LNCaP clone FGC (cell line): ENCODE measurements around the gene SEC24C.
"Not testable (repeated sequence)": the region's sequence is repeated elsewhere in the genome, so short reads cannot be mapped to it uniquely, and the experiment has no call there.

Experiments used
- DNase-seq: peaks from one replicate; pipeline ENCODE4 v3.0.0-alpha.2; 2011; ENCODE audit warnings: low read depth
- H3K4me3 ChIP-seq: 2 replicates; pipeline ENCODE4 v1.5.1; 2011; ENCODE audit warnings: mild to moderate bottlenecking, low read depth, low read length, control low read depth
- TF ChIP-seq, protein P1 (sequence below): IDR thresholded peaks from 2 replicates; pipeline ENCODE4 v1.5.1; 2012; ENCODE audit warnings: mild to moderate bottlenecking; ENCODE audit not compliant: control insufficient read depth, insufficient read depth; ENCODE audit errors: extremely low read depth

SEC24C gene

DNA sequence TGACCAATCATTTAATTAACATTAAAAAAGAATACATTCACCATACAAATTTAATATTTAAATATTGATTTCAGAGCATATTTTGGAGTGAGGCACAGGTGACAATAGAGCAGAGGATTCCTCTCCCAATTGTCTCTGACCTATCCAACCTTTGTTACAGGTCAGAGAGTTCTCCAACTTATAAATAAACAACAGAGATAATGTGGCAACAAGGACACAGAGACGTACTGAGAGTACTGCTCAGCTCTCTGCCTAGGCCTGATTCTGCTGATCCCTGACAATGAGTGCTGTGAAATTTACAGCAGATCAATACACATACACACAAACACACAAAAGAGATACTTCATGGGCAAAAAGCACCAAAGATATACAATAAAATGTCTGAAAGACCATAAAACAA, 27.9 kb upstream of the SEC24C start:
- no peak for DNase-seq
- no peak overlapping the region for H3K4me3 ChIP-seq
- TF ChIP-seq, protein P1, sequence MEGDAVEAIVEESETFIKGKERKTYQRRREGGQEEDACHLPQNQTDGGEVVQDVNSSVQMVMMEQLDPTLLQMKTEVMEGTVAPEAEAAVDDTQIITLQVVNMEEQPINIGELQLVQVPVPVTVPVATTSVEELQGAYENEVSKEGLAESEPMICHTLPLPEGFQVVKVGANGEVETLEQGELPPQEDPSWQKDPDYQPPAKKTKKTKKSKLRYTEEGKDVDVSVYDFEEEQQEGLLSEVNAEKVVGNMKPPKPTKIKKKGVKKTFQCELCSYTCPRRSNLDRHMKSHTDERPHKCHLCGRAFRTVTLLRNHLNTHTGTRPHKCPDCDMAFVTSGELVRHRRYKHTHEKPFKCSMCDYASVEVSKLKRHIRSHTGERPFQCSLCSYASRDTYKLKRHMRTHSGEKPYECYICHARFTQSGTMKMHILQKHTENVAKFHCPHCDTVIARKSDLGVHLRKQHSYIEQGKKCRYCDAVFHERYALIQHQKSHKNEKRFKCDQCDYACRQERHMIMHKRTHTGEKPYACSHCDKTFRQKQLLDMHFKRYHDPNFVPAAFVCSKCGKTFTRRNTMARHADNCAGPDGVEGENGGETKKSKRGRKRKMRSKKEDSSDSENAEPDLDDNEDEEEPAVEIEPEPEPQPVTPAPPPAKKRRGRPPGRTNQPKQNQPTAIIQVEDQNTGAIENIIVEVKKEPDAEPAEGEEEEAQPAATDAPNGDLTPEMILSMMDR = no peak

- TF ChIP-seq, protein P1 = no peak
- no peak overlapping the region for H3K4me3 ChIP-seq
- no peak for DNase-seq
These were observed 26.6 kb upstream of the SEC24C start for GRCh38 chr10:73717556-73717955.

GRCh38 chr10:73720561-73720960, 23.6 kb upstream of the SEC24C start:
- H3K4me3 ChIP-seq, DNase-seq: not testable (repeated sequence)

DNA sequence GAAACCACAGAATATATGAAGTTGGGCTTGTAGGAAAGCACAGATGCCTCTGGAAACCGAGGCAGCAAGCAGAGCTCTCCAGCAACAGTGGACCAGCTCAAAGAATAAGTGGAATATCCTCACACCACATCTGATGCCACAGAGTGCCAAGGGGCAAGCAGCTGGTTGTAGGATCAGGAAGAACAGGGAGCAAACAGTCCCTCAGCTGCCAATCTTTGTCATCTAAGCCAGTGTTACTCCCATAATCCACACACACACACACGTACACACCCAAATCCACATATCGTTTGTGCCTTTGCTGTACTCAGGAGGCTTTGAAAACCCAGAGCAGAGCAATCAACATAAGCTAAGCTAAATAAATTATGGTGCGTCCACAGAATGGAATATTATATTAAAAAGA, 20.7 kb upstream of the SEC24C start:
- H3K4me3 ChIP-seq = no peak overlapping the region
- DNase-seq = no peak
- TF ChIP-seq, protein P1 = no peak

DNA sequence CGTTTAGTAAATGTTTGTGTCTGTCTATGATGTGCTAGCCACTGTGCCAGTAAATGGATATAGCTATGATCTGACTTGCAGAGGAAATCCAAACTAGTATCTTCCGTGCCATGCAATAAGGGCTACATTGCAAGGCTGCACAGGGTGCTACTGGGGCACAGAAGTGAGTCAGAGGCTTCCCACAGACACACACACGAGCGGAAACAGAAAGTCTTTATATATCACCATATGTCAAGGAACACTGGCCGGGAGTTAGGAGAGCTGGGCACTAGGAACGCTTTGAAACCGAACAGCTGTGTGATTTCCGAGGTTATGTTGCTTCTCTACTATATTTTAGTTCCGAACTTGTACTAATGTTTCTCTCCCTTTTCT, 14.4 kb upstream of the SEC24C start:
- not testable (repeated sequence) for DNase-seq

DNA sequence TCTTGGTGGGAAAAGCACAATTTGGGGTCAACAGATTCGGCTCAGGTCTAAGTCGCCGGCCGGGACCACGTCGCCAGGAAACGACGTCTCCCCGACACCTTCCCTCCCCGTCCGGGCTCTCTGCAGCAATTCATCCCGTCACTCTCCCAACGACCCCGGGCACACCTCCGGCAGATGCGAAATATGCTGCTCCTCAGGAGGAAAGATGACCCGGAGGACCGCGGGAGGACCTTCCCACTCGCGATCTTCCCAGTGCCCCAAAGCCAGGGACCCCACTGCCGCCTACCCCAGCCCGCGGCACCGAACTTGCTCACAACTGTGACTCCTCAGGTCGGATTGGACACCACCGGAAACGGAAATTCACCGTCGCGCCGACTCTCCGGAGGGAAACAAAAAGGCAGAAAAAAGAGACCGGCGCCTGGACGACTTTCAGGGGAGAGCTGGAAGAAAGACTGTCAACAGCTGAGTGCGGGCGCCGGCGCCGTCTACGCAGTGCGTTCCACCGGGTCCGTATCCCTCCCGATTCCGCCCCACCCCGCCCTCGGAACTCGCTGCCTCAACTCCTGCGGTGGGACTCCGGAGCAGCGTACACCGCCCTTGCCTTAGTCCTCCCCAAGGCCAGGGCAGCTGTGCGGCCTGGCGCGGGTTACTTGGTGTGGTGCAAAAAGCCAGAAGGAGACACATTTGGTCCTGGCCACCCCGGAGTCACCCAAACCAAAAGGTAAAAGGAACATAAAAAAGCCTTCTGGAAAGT, 13.8 kb upstream of the SEC24C start:
- H3K4me3 ChIP-seq = peak overlapping the region; percentile 94
- TF ChIP-seq, protein P1 = no peak
- peak; percentile 76 for DNase-seq

More for the DNA sequence above, 14.4 kb upstream of the SEC24C start:
- H3K4me3 ChIP-seq = peak overlapping the region; percentile 94

DNA sequence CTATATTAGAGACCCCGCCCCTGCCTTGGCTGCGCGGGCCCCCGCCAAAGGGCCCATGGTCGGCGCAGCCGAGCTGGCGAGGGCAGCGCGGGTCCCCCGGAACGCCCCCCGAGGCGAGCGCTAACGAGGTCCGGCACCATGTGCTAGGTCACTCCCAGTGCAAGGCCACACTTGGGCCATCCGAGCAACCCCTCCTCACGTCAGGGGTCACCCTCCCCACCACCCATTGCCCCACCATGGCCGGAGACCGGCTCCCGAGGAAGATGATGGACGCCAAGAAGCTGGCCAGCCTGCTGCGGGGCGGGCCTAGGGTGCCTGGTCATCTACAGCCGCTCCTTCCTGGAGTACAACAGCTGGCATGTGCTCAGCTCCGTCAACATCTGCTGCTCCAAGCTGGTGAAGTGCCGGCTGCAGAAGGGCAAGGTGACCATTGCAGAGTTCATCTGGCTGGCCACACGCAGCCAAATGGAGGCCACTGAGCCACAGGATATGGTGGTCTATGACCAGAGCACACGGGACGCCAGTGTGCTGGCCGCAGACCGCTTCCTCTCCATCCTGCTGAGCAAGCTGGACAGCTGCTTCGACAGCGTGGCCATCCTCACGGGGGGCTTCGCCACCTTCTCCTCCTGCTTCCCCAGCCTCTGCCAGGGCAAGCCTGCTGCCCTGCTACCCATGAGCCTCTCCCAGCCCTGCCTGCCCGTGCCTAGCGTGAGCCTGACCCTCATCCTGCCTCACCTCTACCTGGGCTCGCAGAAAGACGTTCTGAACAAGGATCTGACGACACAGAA, 12.4 kb upstream of the SEC24C start:
- DNase-seq = no peak
- peak overlapping the region; percentile 94 for H3K4me3 ChIP-seq
- TF ChIP-seq, protein P1 = no peak

GRCh38 chr10:73732426-73732825, 11.7 kb upstream of the SEC24C start:
- TF ChIP-seq, protein P1 = no peak
- DNase-seq = no peak
- no peak overlapping the region for H3K4me3 ChIP-seq
